HG03575 (cell line): ENCODE measurements around the gene RBM18.

Experiments
- ATAC-seq: cut with Tn5 transposase; IDR thresholded peaks from one replicate; pipeline ENCODE4 v1.9.1; 2021; ENCODE audit not compliant: unreplicated experiment, insufficient number of reproducible peaks, low FRiP score; ENCODE audit errors: extremely low read depth

The RBM18 gene, protein sequence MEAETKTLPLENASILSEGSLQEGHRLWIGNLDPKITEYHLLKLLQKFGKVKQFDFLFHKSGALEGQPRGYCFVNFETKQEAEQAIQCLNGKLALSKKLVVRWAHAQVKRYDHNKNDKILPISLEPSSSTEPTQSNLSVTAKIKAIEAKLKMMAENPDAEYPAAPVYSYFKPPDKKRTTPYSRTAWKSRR

DNA sequence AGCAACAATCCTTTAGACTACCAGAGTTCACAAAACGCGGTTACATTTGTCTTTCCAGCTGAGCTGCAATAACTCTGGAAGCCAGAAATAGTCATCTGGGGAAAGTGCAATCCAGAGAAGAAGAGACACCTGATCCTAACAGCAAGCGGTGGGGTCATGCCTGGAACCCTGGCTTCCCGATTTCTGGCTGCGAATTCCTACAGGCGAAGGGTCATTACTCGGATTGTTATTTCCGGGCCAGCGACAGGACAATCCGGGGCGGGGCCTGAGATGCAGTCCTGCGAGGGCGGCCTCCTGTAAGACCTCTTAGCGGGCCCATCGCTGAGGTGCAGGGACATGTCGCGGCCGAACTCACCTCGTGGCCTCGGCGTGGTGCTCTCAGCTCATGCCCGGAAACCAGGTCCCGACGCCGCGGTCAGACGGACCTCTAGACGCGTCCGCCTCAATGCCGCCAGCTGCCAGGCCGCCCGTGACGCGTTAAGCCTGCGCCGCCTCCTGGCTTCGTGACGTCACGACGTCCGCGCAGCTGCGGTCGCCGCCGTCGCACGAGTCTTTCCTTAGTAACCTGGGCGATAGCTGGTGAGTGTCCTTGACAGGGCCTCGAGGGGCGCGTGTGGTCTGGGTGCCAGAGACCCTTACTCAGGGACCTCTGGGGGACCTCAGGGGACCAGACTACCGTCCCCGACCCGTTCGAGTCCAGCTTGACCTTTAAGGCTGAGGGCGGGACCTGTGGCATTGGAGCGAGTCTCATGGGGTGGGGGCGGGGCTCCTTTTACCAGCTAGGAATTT is at the start of gene RBM18, which contains the start of gene MRRF:
TSS of gene RBM18 (minus strand) at position 481 of the 789 bp plus-strand sequence. CDS start 3,348 bp downstream, outside the sequence.
TSS of gene MRRF (plus strand) at position 523 of the 789 bp plus-strand sequence. CDS start 6,010 bp downstream, outside the sequence.
- no peak for ATAC-seq

DNA sequence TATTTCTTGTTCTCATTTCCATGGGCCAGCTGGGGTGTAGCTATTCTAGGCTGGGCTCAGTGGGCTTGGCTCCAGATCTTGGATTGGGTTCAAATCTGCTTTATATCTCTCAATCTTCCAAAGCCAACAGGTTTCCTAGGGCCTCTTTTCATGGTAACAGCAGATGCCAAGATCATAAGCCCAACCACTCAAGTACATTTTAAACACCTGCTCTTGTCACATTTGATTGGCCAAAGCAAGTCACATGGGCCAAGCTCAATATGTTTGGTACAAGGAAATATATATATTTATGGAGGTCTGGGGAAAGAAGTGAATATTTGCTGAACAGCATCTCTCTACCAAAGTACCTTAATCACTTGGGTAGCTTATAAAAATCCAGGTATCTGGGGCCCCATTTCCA is 49.5 kb upstream of the RBM18 start:
- ATAC-seq, result no peak

DNA sequence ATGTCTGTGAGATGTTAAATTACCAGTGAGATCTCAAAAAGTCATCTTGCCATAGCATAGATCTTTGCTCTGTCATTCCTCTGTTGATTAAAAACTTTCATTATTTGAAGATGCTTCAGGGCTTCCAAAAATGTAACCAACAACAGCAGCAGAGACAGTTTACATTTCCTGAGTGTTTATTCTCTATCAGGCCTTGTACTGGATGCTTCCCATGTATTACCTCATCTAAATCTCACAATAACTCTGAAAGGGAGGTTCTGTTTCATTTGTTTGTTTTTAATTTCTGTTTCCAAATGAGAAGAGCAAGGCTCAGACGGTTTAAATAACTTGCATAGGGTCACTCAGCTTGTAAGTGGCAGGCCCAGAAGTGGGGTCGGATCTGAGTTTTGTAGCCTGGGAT is 45.2 kb upstream of the RBM18 start:
- ATAC-seq, result no peak

GRCh38 chr9:122307925-122308324 is 43.3 kb upstream of the RBM18 start:
- ATAC-seq, result no peak

DNA sequence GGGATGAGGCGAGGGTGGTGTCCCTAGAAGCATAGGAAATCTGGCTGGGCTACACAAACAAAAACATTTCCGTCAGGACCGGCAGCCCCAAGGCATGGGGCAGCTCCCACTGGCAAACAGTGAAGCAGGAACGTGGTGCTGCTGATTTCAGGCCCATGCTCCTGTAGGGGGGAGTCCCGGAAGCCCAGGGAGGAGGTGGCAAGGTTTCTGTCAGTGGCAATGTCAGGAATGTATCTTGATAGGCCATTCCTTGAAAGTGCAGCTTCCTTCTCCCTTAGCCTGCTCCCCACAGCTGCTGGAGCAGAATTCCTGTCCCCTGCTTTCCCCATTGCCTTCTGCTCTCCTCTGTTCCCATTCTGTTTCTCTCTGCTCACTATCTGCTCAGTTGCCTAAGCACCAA is 42.4 kb upstream of the RBM18 start:
- ATAC-seq, result no peak

GRCh38 chr9:122302237-122303093 is 37.8 kb upstream of the RBM18 start:
- ATAC-seq, result no peak

- ATAC-seq, result no peak
Observed at GRCh38 chr9:122297512-122297911, 32.9 kb upstream of the RBM18 start.

- ATAC-seq, result no peak
Observed at GRCh38 chr9:122294531-122294930, 29.9 kb upstream of the RBM18 start.

- ATAC-seq, result no peak
Observed at GRCh38 chr9:122291458-122291857, 26.8 kb upstream of the RBM18 start.

GRCh38 chr9:122287214-122287720 is 22.6 kb upstream of the RBM18 start:
- no peak for ATAC-seq

- no peak for ATAC-seq
Observed at GRCh38 chr9:122286764-122287163, 22.1 kb upstream of the RBM18 start.

- ATAC-seq, result no peak
Observed at GRCh38 chr9:122281368-122281767, 16.7 kb upstream of the RBM18 start.

- ATAC-seq, result no peak
Observed at GRCh38 chr9:122277285-122277897, 12.8 kb upstream of the RBM18 start.

DNA sequence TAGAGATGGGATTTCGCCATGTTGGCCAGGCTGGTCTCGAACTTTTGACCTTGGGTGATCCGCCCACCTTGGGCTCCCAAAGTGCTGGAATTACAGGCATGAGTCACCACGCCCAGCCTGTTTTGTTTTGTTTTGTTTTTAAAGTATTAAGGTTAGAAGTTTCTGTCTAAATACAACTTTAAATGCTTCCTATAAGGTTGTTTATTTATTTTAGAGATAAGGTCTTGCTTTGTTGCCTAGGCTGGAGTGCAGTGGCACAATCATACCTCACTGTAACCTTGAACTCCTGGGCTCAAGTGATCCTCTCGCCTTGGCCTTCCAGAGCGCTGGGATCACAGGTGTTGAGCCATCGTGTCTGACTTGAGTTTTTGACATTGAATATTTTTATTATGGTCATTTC is 11.5 kb upstream of the RBM18 start:
- ATAC-seq, result no peak

DNA sequence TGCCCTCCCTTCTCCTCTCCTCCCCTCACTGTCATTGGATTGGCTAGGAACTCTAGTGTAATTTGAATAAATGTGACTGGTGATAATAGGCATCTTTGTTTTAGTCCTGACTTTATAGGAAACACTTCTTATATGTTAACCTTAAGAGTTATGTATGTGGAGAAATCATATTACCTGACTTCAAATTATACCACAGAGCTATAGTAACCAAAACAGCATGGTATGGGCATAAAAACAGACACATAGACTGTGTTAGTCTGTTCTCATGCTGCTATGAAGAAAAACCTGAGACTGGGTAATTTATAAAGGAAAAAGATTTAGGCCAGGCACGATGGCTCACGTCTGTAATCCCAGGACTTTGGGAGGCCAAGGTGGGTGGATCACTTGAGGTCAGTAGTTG is 9.4 kb upstream of the RBM18 start:
- no peak for ATAC-seq

- no peak for ATAC-seq
Observed at GRCh38 chr9:122268041-122268814, 3.6 kb upstream of the RBM18 start.

DNA sequence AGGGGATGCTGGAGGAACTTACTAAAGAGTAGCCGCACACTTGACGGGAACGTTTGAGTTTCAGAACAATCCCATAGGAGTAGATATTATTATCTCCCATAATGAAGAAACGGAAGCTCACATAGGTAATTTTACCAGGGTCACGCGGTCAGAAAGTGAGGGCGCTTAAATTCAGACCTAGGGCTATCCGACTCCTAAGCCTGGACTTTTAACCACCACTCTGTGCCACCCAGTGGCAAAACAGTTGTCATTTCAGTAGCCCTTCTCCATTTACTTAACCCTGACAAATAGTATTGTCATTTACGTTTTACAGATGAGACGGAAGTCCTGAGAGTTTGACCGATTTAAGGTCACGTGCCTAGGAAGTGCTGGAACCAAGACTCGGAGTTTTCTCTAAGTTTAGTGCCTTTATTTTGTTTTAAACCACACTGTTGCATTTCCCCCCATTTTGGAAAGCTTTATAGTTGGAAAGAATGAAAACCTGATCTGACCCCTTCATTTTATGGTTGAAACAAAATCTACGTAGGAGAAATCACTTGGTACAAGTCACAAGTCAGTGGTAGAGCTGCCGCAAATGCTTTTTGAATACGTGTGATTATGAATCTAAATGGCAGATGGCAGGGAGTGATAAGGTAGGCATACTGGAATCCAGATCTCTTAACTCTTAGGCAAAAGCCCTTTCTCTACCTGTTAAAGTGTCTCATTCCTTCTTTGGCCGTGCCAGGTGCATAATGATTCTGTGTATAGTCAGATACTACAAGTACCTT is 692 bp upstream of the RBM18 start:
- ATAC-seq, result no peak
